Vagina (tissue), 2 donors: Measurements from ENCODE around the gene CLEC4A.
"Not testable (repeated sequence)": the region's sequence is repeated elsewhere in the genome, so short reads cannot be mapped to it uniquely, and the experiment has no call there.

Experiments used
- POLR2A ChIP-seq, 2 donors: fragments of 450-650 bp; IDR thresholded peaks; one replicate each; pipeline ENCODE4 v1.6.1; 2017; ENCODE audit warnings: antibody characterized with exemption in 2 of 2, mild to moderate bottlenecking in 2 of 2, moderate library complexity in 2 of 2
- POLR2AphosphoS5 ChIP-seq, 2 donors: sonication (generic); formaldehyde crosslinking; IDR thresholded peaks; one replicate each; pipeline ENCODE4 v1.9.0; 2017; ENCODE audit warnings: antibody characterized with exemption in 2 of 2, mild to moderate bottlenecking in 2 of 2, low read depth in 1 of 2; ENCODE audit not compliant: insufficient read depth in 1 of 2

GRCh38 chr12:8188088-8188487 is 64.7 kb downstream of the CLEC4A start:
- TF ChIP-seq POLR2A (IDR thresholded peaks at IDR 0.05); POLR2AphosphoS5 (IDR thresholded peaks at IDR 0.05; ENCODE audit: insufficient read depth in 1 of 2, low read depth in 1 of 2): not testable (repeated sequence)
